KG1 (cell line): ENCODE measurements around the gene TTBK1.
"Not testable (repeated sequence)": the region's sequence is repeated elsewhere in the genome, so short reads cannot be mapped to it uniquely, and the experiment has no call there.

Source experiments
- DNase-seq: peaks from one replicate; lab custom pipeline; 2025; lab: John Stamatoyannopoulos, UW

The TTBK1 gene

GRCh38 chr6:43287717-43288679 lies 44.7 kb downstream of the TTBK1 start:
- no peak for DNase-seq

GRCh38 chr6:43290339-43290904 lies 47.1 kb downstream of the TTBK1 start:
- no peak for DNase-seq

GRCh38 chr6:43290905-43291355 lies 47.6 kb downstream of the TTBK1 start:
- DNase-seq, result no peak

- DNase-seq, result no peak
Measured at GRCh38 chr6:43291708-43292107, 48.4 kb downstream of the TTBK1 start.

GRCh38 chr6:43292341-43292740 lies 49.1 kb downstream of the TTBK1 start:
- DNase-seq, result no peak

GRCh38 chr6:43292763-43293318 lies 49.6 kb downstream of the TTBK1 start:
- DNase-seq, result no peak

DNA sequence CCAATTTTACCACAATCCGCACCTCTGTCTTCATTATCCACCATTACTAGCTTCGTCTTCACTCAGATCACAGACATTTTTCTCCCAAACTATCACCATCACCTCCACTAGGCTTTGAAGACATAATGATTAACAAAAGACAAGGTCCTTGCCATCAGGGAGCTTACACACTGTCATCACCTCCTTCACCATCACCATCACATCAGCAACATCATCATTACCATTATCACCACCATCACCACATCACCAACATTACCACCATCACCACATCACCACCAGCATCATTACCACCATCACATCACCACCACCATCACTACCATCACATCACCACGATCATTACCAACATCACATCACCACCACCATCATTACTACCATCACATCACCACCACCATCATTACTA lies 50.4 kb downstream of the TTBK1 start:
- DNase-seq, result no peak

- no peak for DNase-seq
Measured at GRCh38 chr6:43294536-43294935, 51.3 kb downstream of the TTBK1 start.

GRCh38 chr6:43295456-43295855 lies 52.2 kb downstream of the TTBK1 start:
- no peak for DNase-seq

DNA sequence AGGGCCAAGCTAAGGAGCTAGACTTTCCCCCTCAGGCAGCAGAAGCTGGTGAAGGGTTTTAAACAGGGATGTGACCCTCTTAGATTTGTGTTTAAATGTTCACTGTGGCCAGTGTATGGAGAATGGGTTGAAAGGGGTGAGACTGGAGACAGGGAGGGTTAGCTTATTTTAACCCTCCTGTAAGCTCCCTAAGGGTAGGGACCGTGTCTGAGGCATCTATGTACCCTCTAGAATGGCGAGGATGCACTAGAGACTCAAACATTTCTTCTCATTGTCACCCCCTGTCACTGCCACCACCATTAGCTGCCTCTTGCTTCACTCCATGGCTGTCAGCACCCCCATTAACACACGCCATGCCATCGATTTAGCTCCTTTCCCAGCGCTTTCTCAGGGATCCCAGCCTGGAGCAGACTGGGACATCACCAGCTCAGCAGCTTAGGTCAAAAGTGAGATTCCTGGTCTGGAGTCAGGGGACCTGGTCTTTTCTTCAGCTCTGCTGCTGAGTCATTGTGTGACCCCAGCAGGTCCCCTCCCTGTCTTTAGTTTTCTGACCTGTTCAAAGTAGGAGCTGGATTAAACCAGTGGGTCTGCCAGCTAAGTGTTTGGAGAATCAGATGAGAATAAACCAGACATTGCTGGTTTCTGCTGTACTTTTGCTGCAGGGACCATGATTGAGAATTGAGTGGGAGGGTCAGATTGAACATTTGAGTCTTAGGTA lies 53.7 kb downstream of the TTBK1 start:
- no peak for DNase-seq

DNA sequence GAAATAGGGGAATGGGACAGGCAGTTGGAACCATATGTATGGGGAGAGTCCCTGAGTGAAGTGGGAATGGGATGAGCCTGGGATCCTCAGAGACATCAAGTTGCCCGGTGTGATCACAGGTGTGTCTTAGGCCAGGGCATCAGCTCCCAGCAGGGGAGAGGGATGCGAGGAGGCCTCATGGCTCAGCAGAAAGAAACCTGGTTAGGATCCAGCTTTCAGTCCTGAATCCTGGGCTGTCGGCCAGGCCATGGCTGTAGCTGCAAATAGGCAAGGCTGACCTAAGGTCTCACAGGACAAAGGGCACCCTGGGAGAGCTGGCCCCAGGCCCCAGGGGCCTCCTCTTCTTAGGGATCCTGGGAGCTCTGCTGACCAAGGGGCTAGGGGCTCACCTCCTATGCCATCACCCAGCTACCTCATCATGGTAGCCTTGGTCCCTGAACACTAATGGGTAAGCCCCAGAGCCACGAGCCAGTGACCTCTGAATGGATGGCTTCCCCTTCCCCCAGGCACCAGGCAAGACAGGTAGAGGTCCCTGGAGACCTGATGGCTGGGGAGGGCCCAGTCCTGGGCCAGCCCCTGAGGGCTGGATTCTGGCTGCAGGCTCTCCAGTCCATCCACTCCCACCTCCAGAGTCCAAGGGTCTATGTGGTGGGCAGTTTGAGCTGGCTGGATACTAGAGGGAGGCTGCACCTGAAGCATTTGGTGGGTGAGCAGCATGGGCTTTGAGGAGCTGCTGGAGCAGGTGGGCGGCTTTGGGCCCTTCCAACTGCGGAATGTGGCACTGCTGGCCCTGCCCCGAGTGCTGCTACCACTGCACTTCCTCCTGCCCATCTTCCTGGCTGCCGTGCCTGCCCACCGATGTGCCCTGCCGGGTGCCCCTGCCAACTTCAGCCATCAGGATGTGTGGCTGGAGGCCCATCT lies 54.6 kb downstream of the TTBK1 start, which contains the start of gene SLC22A7:
TSS of gene SLC22A7 (plus strand) at position 617 of the 921 bp plus-strand sequence. CDS start at position 716, 99 bp downstream.
- no peak for DNase-seq

DNA sequence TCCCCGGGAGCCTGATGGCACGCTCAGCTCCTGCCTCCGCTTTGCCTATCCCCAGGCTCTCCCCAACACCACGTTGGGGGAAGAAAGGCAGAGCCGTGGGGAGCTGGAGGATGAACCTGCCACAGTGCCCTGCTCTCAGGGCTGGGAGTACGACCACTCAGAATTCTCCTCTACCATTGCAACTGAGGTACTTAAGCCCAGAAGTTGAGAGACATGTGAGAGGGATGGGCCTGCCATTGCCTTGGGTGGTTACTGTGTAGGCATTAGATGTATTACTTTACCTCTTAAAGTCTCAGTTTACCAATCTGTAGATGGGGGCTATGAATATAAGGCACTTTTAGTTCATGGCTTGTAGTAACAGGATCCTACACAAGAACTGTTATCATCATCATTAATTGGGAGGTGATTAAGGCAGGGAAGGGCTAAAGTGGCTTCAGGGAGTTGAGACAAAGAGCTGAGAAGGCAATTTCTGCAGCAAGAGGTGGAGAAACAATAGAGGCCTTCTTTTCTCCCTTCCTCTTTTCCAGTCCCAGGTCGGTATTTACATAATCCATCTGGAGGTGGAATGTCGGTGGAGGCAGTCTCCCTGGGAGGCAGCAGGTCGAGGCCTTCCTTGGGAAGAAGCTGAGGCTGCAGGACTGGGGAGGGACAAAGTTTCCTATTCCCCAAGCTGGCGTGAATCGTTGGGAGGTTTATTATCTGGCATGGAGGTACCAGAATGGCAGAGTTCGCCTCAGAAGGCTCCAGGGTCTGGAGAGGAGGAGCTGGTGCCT lies 55.5 kb downstream of the TTBK1 start:
- DNase-seq, result no peak

GRCh38 chr6:43299338-43300293 lies 56.3 kb downstream of the TTBK1 start:
- DNase-seq, result no peak

- no peak for DNase-seq
Measured at GRCh38 chr6:43301081-43301870, 58.0 kb downstream of the TTBK1 start.

- no peak for DNase-seq
Measured at GRCh38 chr6:43302126-43302525, 58.8 kb downstream of the TTBK1 start.

- not testable (repeated sequence) for DNase-seq
Measured at GRCh38 chr6:43303006-43303405, 59.7 kb downstream of the TTBK1 start.

DNA sequence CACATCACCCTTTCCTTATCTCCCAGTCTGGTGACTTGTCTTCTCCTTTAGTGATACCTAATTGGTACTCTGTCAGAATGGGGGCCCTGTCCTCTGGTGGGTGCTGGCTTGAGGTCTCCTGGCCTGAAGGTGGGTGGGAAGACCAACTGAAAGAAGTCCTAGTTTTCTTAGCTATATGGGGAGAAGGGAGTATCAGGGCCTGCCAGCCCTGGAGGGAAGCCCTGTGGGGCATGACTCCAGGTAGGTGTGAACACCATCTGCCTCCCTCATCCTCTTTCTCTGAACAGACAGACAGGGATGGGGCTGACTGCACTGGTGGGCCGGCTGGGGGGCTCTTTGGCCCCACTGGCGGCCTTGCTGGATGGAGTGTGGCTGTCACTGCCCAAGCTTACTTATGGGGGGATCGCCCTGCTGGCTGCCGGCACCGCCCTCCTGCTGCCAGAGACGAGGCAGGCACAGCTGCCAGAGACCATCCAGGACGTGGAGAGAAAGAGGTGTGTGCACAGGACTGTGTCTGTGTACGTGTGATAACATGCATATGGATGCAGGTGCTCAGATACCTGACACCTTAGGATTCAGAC lies 60.6 kb downstream of the TTBK1 start:
- DNase-seq, result no peak

GRCh38 chr6:43304361-43304760 lies 61.1 kb downstream of the TTBK1 start:
- no peak for DNase-seq
